ENCODE measurements around the gene TRIM46.

DNA sequence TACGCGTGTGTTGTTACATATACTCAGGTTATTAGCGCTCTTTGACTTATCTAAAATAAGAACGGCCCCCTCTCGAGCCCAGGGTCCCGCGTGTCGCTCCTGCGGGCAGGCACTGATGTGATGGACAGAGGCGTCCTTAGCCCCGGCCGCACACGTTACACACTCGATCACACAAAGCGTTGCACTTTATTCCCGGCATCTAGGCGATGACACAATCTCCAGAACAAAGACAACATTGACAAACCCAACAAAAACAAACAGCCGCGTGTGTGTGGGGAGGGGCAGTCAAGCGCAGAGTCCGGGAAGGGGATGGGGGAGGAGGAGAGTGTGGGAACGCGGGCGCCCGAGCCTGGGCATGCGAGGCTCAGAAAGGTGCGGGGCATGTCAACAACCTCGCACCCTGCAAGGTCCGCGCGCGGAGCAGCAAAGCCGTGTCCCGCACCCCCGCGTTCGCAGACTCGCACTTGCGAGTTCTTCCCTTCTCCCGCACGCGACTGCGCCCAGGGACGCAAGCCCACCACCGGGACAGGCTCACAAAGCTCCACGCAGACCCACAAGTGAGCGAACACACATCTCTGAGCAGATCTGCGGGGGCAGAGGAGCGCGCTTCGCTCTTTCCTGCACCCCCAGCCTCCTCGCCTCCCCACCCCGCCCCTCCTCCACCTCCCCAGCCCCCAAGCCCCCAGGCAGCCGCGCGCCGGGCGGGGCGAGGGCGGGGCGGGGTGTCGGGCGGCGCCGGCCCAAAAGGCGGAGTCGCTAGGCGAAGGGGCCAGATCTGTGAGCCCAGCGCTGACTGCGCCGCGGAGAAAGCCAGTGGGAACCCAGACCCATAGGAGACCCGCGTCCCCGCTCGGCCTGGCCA, 46.3 kb upstream of the TRIM46 start, which contains the start of gene EFNA1:
- TF ChIP-seq, protein P1, sequence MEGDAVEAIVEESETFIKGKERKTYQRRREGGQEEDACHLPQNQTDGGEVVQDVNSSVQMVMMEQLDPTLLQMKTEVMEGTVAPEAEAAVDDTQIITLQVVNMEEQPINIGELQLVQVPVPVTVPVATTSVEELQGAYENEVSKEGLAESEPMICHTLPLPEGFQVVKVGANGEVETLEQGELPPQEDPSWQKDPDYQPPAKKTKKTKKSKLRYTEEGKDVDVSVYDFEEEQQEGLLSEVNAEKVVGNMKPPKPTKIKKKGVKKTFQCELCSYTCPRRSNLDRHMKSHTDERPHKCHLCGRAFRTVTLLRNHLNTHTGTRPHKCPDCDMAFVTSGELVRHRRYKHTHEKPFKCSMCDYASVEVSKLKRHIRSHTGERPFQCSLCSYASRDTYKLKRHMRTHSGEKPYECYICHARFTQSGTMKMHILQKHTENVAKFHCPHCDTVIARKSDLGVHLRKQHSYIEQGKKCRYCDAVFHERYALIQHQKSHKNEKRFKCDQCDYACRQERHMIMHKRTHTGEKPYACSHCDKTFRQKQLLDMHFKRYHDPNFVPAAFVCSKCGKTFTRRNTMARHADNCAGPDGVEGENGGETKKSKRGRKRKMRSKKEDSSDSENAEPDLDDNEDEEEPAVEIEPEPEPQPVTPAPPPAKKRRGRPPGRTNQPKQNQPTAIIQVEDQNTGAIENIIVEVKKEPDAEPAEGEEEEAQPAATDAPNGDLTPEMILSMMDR (IDR thresholded peaks at IDR 0.05): no peak
- TF ChIP-seq POLR2A (IDR thresholded peaks at IDR 0.05) (peak; percentile 53 to 79), POLR2AphosphoS5 (IDR thresholded peaks at IDR 0.05) (peak; percentile 76), EP300 (IDR thresholded peaks at IDR 0.05) (no peak)
